PFSK-1 (cell line): ENCODE measurements around the gene RNF220.

Experiments used
- FOXP2 ChIP-seq: optimal IDR thresholded peaks from 2 replicates; pipeline ENCODE3; 2011; ENCODE audit warnings: borderline replicate concordance, control low read depth, inconsistent platforms; ENCODE audit not compliant: insufficient read depth; ENCODE audit errors: extremely low read length, extremely low read depth
- POLR2AphosphoS5 ChIP-seq: IDR thresholded peaks from 2 replicates; pipeline ENCODE4 v1.6.1; 2012; ENCODE audit warnings: low read depth, mild to moderate bottlenecking, control low read depth, low read length, moderate library complexity
- REST ChIP-seq, 2 experiments: IDR thresholded peaks; 2 replicates each; pipeline versions ENCODE4 v1.6.1 to v1.8.0; 2011 to 2012; ENCODE audit warnings: low read depth in 2 of 2, low read length in 2 of 2, control low read depth in 1 of 2, inconsistent platforms in 1 of 2, mild to moderate bottlenecking in 1 of 2, moderate library complexity in 1 of 2; ENCODE audit not compliant: insufficient read depth in 1 of 2
- SIN3A ChIP-seq: IDR thresholded peaks from 2 replicates; pipeline ENCODE4 v1.6.1; 2012; ENCODE audit warnings: mild to moderate bottlenecking, low read length, moderate library complexity, borderline replicate concordance; ENCODE audit not compliant: insufficient read depth
- TAF1 ChIP-seq: IDR thresholded peaks from 2 replicates; pipeline ENCODE4 v1.6.1; 2012; ENCODE audit warnings: low read length, control low read depth, borderline replicate concordance; ENCODE audit not compliant: insufficient read depth

The RNF220 gene

DNA sequence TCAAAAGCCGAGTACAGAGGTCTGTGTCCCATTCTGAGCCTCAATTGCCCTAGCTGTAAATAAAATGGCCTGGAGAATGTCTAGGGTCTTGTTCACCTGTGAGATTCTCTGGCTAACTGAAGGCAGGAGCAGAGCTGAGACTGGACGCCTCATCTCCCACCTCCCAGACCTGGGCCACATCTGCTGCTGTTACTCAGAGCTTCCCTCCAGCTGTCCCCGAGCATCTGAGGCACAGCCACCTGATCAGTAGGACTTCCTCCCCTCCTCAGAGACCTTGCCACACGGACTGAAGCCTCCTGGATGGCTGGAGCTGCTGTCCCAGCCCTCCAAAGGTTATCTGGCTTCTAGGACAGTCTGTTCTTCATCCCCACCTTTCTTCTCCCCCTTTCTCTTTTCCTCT lies 206.8 kb downstream of the RNF220 start:
- TF ChIP-seq POLR2AphosphoS5: no peak
- TF ChIP-seq FOXP2: no peak
- TF ChIP-seq TAF1: no peak
- no peak for TF ChIP-seq REST (IDR thresholded peaks at IDR 0.05; ENCODE audit: insufficient read depth in 1 of 2, low read depth in 2 of 2, low read length in 2 of 2)
- TF ChIP-seq SIN3A: no peak

DNA sequence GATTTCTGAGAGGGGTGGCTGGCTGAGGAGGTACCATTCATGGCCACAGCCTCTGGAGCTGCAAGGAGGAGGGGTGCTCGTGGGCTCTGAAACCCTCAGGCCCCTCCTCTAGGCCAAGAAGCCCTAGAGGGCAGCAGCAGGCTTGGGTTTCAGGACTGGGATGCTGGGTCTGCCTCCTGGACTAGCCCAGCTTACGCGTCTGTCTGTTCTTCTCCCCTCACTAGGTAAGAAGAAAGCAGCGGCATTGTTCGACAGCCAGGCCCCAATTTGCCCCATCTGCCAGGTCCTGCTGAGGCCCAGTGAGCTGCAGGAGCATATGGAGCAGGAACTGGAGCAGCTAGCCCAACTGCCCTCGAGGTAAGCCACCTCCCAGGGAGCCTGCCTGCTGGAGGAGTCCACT lies 208.9 kb downstream of the RNF220 start:
- no peak for TF ChIP-seq REST (IDR thresholded peaks at IDR 0.05; ENCODE audit: insufficient read depth in 1 of 2, low read depth in 2 of 2, low read length in 2 of 2)
- no peak for TF ChIP-seq TAF1

DNA sequence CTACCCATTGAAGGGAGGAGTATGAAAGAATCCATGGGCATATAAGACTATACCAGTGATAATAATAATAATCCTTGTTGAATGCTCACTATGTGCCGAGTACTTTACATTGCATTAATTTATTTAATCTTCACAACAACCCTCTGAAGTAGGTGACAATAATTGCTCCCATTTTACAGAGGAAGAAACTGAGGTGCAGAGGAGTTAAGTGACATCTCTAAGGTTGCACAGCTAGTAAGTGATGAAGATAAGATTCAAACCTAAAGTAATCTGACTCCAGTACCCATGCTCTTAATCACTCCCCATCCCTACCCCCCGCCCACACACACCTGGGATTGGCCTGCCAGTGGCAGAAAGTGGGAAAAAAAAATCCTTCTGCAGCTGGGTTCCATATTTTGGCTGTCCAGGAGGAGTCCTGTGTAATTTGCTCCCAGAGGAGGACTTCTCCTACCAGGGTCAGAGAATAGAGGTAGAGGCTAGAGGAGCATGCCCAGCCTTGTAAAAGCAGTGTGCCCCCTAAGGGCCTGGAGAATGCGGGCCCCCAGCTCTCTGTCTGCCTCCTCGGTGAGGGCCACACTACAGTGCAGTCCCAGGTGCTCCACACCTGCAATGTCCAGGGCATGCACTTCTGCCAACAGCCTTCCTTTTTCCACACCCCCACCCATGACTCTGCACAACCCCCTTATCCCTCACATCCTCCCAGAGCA lies 211.4 kb downstream of the RNF220 start:
- TF ChIP-seq FOXP2: no peak
- TF ChIP-seq POLR2AphosphoS5: no peak
- no peak for TF ChIP-seq TAF1
- TF ChIP-seq SIN3A: no peak
- no peak for TF ChIP-seq REST (IDR thresholded peaks at IDR 0.05; ENCODE audit: insufficient read depth in 1 of 2, low read depth in 2 of 2, low read length in 2 of 2)

- no peak for TF ChIP-seq TAF1
- no peak for TF ChIP-seq POLR2AphosphoS5
- no peak for TF ChIP-seq REST (IDR thresholded peaks at IDR 0.05; ENCODE audit: insufficient read depth in 1 of 2, low read depth in 2 of 2, low read length in 2 of 2)
These were observed 212.1 kb downstream of the RNF220 start for GRCh38 chr1:44616991-44617702.

DNA sequence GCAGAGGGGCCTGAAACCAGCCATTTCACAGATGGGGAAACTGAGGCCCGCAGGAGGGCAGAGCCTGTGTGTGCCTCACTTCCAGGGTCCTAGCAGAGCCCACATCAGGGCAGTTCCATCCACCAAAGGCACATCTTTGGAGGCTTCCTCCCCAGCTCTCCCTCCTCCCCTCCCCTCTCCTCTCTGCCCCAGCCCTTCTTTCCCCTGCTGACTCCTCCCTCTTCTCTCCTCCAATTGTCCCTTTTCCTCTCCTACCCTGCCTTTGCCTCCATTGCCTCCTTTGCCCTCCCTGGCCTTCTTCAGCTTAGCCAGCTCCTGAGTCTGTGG lies 212.6 kb downstream of the RNF220 start:
- TF ChIP-seq TAF1 (no peak), FOXP2 (no peak), POLR2AphosphoS5 (no peak), REST (IDR thresholded peaks at IDR 0.05; ENCODE audit: insufficient read depth in 1 of 2, low read depth in 2 of 2, low read length in 2 of 2) (no peak), SIN3A (no peak)
